Activated CD4-positive, alpha-beta T cell treated with anti-CD3 and anti-CD28 coated beads for 36 hours (primary cell): ENCODE results near the gene MYG1. TPM values are rescaled to one million over a fixed set of nuclear protein-coding genes. Genes with fewer than 3 reads are reported as not detected.
"Not testable (repeated sequence)": the region's sequence is repeated elsewhere in the genome, so short reads cannot be mapped to it uniquely, and the experiment has no call there.

Experiments
- ATAC-seq: fragments of 200-7000 bp; cut with Tn5 transposase; one replicate; pipeline ENCODE4 v1.10.0; 2021; ENCODE audit warnings: mild to moderate bottlenecking, moderate library complexity
- CTCF ChIA-PET: fragments of 350-600 bp; sonication (Branson Sonifier 250); formaldehyde crosslinking; loops from one replicate; lab custom pipeline; 2021; ENCODE audit warnings: antibody characterized with exemption; lab: Charles Lee
- POLR2A ChIA-PET: fragments of 350-600 bp; sonication (Branson Sonifier 250); formaldehyde crosslinking; loops from one replicate; lab custom pipeline; 2021; ENCODE audit warnings: antibody characterized with exemption, inconsistent platforms; lab: Charles Lee
- DNase-seq: peaks from one replicate; pipeline ENCODE4 v3.0.0-alpha.2; 2020
- H3K27ac Mint-ChIP-seq: one replicate; pipeline ENCODE4 v1.8.0; 2021; ENCODE audit warnings: mixed read lengths
- H3K27me3 Mint-ChIP-seq: one replicate; pipeline ENCODE4 v1.8.0; 2021; ENCODE audit warnings: mixed read lengths
- H3K36me3 Mint-ChIP-seq: one replicate; pipeline ENCODE4 v1.8.0; 2021; ENCODE audit warnings: low read depth, mixed read lengths
- H3K4me1 Mint-ChIP-seq: one replicate; pipeline ENCODE4 v1.8.0; 2021; ENCODE audit warnings: mixed read lengths
- H3K4me3 Mint-ChIP-seq: one replicate; pipeline ENCODE4 v1.8.0; 2021; ENCODE audit warnings: mild to moderate bottlenecking, moderate library complexity, mixed read lengths
- H3K9me3 Mint-ChIP-seq: one replicate; pipeline ENCODE4 v1.8.0; 2021; ENCODE audit warnings: low read depth, mixed read lengths
- intact Hi-C, 2 experiments: fragments of 100-400 bp; cut with DNase I in 1 of 2; cut with micrococcal nuclease in 1 of 2; formaldehyde crosslinking; loops; one replicate each; pipeline versions ENCODE4 v1.14.2 to v1.15.1; 2022 to 2024; cut with DNase I, micrococcal nuclease
- total RNA-seq, 2 experiments: library from RNA; stranded (reverse); gene quantifications; one replicate each; pipeline ENCODE4 v1.2.3, GENCODE V29; 2021

Gene MYG1
- total RNA-seq, 2 experiments from 2014 or later = 61.9 to 68.8 TPM

- H3K27me3 Mint-ChIP-seq = no peaks in the 10 kb centered on the region
- intact Hi-C loops = no loop called here
- ChIA-PET POLR2A (interaction anchor here (0.7 to 1.2 kb wide), 3 partner anchors 14 to 175 kb away, joined by 3 read pairs; no protein-coding TSS in a partner anchor), CTCF (interaction anchor here (0.5 to 18.7 kb wide), 10 partner anchors 9 to 130 kb away, joined by 3 to 173 read pairs (median 3); partner anchors contain the start of gene AAAS)
- H3K9me3 Mint-ChIP-seq = no peaks in the 10 kb centered on the region
- no peak overlapping the region for H3K4me3 Mint-ChIP-seq
- H3K27ac Mint-ChIP-seq = no peak overlapping the region
- peaks cover 68% of the 10 kb centered on the region for H3K36me3 Mint-ChIP-seq
- peaks cover 15% of the 10 kb centered on the region for H3K4me1 Mint-ChIP-seq
- ATAC-seq = no peak
- no peak for DNase-seq
Measured at GRCh38 chr12:53286448-53286847, 13.0 kb upstream of the MYG1 start.

DNA sequence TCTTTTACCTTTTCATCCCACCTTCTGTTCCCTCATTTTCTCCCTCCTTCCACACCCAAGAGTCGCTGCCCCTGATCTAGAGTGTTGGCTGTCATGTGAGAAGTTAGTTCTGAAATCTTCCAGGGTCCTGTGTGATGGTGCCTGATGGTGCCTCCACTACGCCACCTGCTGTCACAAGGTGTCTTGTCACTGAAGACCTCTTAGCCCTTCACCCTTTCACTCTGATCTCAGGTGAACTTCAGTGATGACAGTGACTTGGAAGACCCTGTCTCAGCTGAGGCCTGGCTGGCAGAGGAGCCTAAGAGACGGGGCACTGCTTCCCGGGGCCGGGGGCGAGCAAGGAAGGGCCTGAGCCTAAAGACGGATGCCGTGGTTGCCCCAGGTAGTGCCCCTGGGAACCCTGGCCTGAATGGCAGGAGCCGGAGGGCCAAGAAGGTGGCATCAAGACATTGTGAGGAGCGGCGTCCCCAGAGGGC lies 11.7 kb upstream of the MYG1 start:
- POLR2A ChIA-PET = interaction anchor here (1.2 kb wide), 1 partner anchor 18 kb away, joined by 3 read pairs; no protein-coding TSS in a partner anchor
- H3K9me3 Mint-ChIP-seq = no peaks in the 10 kb centered on the region
- CTCF ChIA-PET = interaction anchor here (0.9 to 18.7 kb wide), 9 partner anchors 14 to 222 kb away, joined by 3 to 173 read pairs (median 3); partner anchors contain the start of gene AAAS
- H3K27ac Mint-ChIP-seq = no peak overlapping the region
- DNase-seq = peak; percentile 79
- H3K4me1 Mint-ChIP-seq = peaks cover 15% of the 10 kb centered on the region
- ATAC-seq = peak; percentile 78
- H3K4me3 Mint-ChIP-seq = no peak overlapping the region
- H3K36me3 Mint-ChIP-seq = peaks cover 66% of the 10 kb centered on the region
- intact Hi-C loops = loop anchor here (1.0 kb wide), 2 partner anchors 74 to 128 kb away; no protein-coding TSS in a partner anchor
- no peaks in the 10 kb centered on the region for H3K27me3 Mint-ChIP-seq

DNA sequence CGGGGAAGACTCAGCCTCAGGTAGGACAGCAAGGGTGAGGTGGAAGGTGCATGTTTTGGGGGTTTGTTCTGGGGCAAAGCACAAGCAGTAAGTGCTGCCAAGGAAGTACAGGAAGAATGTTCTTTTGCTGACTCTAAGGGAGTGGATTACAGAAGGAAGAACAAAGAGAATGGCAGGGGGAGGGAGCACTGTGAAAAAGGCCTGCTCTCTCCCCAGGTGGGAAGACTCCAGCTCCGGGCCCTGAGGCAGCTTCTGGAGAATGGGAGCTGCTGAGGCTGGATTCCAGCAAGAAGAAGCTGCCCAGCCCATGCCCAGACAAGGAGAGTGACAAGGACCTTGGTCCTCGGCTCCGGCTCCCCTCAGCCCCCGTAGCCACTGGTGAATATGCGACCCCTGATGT lies 11.2 kb upstream of the MYG1 start:
- CTCF ChIA-PET = interaction anchor here (0.7 to 18.7 kb wide), 13 partner anchors 9 to 222 kb away, joined by 3 to 173 read pairs (median 4); partner anchors contain the start of genes AAAS and ESPL1
- Mint-ChIP-seq H3K4me1 (peaks cover 15% of the 10 kb centered on the region), H3K9me3 (no peaks in the 10 kb centered on the region), H3K27ac (no peak overlapping the region), H3K36me3 (peaks cover 66% of the 10 kb centered on the region), H3K27me3 (no peaks in the 10 kb centered on the region), H3K4me3 (no peak overlapping the region)
- ATAC-seq = no peak
- intact Hi-C loops = no loop called here
- DNase-seq = no peak
- POLR2A ChIA-PET = interaction anchor here (0.6 kb wide), 1 partner anchor 129 kb away, joined by 5 read pairs; no protein-coding TSS in a partner anchor

DNA sequence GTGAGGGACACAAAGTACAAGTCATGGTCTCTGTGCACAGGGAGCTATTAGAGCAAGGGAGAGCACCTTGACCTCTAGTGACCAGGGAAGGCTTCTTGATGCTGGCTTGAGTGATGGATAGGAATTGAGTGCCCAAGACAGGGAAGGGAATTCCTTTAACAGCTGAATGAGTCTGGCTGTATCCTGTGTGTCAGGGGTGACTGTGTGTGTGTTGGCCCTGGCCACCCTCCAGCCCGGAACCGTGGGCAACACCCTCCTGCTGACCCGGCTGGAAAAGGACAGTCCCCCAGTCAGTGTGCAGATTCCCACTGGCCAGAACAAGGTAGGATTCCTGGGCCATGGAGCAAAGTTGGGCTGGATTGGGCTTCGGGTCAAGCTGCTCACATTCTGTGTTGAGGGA lies 9.6 kb upstream of the MYG1 start:
- no peaks in the 10 kb centered on the region for H3K27me3 Mint-ChIP-seq
- no peak for DNase-seq
- H3K4me3 Mint-ChIP-seq = no peak overlapping the region
- H3K27ac Mint-ChIP-seq = peak overlapping the region; percentile 75
- intact Hi-C loops = no loop called here
- ATAC-seq = no peak
- H3K4me1 Mint-ChIP-seq = peaks cover 19% of the 10 kb centered on the region
- ChIA-PET CTCF (interaction anchor here (0.5 to 18.7 kb wide), 10 partner anchors 9 to 135 kb away, joined by 3 to 173 read pairs (median 3); partner anchors contain the start of genes AAAS, ESPL1 and MYG1), POLR2A (interaction anchor here (1.1 to 1.3 kb wide), 2 partner anchors 12 to 20 kb away, joined by 3 to 5 read pairs; no protein-coding TSS in a partner anchor)
- no peaks in the 10 kb centered on the region for H3K9me3 Mint-ChIP-seq
- peaks cover 69% of the 10 kb centered on the region for H3K36me3 Mint-ChIP-seq

- intact Hi-C loops = no loop called here
- peaks cover 71% of the 10 kb centered on the region for H3K36me3 Mint-ChIP-seq
- H3K27me3 Mint-ChIP-seq = no peaks in the 10 kb centered on the region
- CTCF ChIA-PET = interaction anchor here (1.0 to 18.7 kb wide), 9 partner anchors 9 to 131 kb away, joined by 3 to 173 read pairs (median 4); partner anchors contain the start of genes AAAS, ESPL1 and MYG1
- DNase-seq (no peak), ATAC-seq (no peak)
- H3K9me3 Mint-ChIP-seq = no peaks in the 10 kb centered on the region
- POLR2A ChIA-PET = interaction anchor here (0.8 to 1.3 kb wide), 2 partner anchors 10 to 20 kb away, joined by 5 to 7 read pairs; no protein-coding TSS in a partner anchor
- no peak overlapping the region for H3K4me3 Mint-ChIP-seq
- H3K27ac Mint-ChIP-seq = peak overlapping the region; percentile 75
- peaks cover 22% of the 10 kb centered on the region for H3K4me1 Mint-ChIP-seq
Measured at GRCh38 chr12:53290661-53291060, 8.8 kb upstream of the MYG1 start.

DNA sequence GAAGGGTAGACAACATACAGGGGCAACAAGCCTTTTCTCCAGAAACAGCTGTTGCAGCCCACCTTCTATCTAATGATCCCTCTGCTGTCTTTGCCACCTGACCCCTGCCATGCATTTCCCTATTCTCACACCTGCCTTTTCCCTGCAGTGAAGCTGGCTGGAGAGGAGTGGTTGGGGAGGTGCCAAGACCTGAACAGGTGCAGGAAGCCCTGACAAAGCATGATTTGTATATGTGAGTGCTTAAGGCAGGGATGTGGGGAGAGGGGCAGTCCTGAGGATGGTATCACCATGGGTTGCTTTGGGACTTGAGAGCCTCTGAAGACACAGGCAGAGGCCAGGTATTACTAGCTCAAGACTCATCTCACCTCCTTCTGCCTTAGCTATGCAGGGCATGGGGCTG lies 7.1 kb upstream of the MYG1 start:
- no peaks in the 10 kb centered on the region for H3K9me3 Mint-ChIP-seq
- intact Hi-C loops = no loop called here
- H3K27me3 Mint-ChIP-seq = no peaks in the 10 kb centered on the region
- H3K4me1 Mint-ChIP-seq = peaks cover 37% of the 10 kb centered on the region
- H3K36me3 Mint-ChIP-seq = peaks cover 75% of the 10 kb centered on the region
- no peak overlapping the region for H3K4me3 Mint-ChIP-seq
- H3K27ac Mint-ChIP-seq = no peak overlapping the region
- ChIA-PET POLR2A (no interaction called here), CTCF (interaction anchor here (0.6 to 18.7 kb wide), 6 partner anchors 9 to 187 kb away, joined by 3 to 173 read pairs (median 5); partner anchors contain the start of gene AAAS)
- ATAC-seq (no peak), DNase-seq (no peak)

GRCh38 chr12:53295070-53295890 lies 4.2 kb upstream of the MYG1 start, which contains the start of gene PFDN5:
PFDN5 (plus strand) TSS chr12:53295542; CDS start chr12:53295568, 26 bp downstream.
- peak within 1 kb of the TSS; percentile 94 for H3K27ac Mint-ChIP-seq
- H3K36me3 Mint-ChIP-seq = peaks cover 75% of the 10 kb centered on the region
- intact Hi-C loops = loop anchor here (1.0 to 2.0 kb wide), 13 partner anchors 26 to 331 kb away; partner anchors contain the start of genes AAAS (in 2 of the 2), ESPL1 (in 2 of the 2), ATF7 (in 1 of the 2) and CSAD (in 1 of the 2)
- H3K9me3 Mint-ChIP-seq = no peaks in the 10 kb centered on the region
- POLR2A ChIA-PET = interaction anchor here (0.6 to 2.1 kb wide), 9 partner anchors 26 to 216 kb away, joined by 3 to 15 read pairs (median 4); partner anchors contain the start of genes AAAS, CSAD, ESPL1 and SPRYD3
- peak; percentile 93 for DNase-seq
- peaks cover 52% of the 10 kb centered on the region for H3K4me1 Mint-ChIP-seq
- no peaks in the 10 kb centered on the region for H3K27me3 Mint-ChIP-seq
- CTCF ChIA-PET = interaction anchor here (0.6 to 18.7 kb wide), 15 partner anchors 8 to 348 kb away, joined by 3 to 173 read pairs (median 4); partner anchors contain the start of genes AAAS, ESPL1 and SOAT2
- peak; percentile 88 for ATAC-seq
- peak within 1 kb of the TSS; percentile 85 for H3K4me3 Mint-ChIP-seq

DNA sequence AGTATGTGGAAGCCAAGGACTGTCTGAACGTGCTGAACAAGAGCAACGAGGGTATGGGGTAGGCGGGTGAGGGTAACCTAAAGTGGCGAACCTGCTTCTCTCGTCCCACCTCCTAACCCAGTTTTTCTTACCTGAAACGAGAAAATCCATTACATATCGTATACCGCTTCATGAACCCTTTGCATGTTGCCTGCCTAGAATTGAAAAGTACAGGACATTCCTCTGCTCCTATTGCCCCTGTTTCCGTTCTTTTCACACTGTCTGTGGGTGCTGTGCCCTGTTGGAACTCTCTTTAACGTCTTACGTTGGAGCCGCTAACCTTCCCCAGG lies 3.6 kb upstream of the MYG1 start:
- Mint-ChIP-seq H3K4me1 (peaks cover 52% of the 10 kb centered on the region), H3K36me3 (peaks cover 71% of the 10 kb centered on the region), H3K9me3 (no peaks in the 10 kb centered on the region), H3K27ac (peak overlapping the region; percentile 94), H3K27me3 (no peaks in the 10 kb centered on the region), H3K4me3 (peak overlapping the region; percentile 85)
- CTCF ChIA-PET = interaction anchor here (0.6 to 18.7 kb wide), 13 partner anchors 9 to 193 kb away, joined by 3 to 173 read pairs (median 4); partner anchors contain the start of genes AAAS, ESPL1 and SOAT2
- ATAC-seq = no peak
- intact Hi-C loops = loop anchor here (1.0 to 2.0 kb wide), 13 partner anchors 25 to 330 kb away; partner anchors contain the start of genes AAAS (in 2 of the 2), ESPL1 (in 2 of the 2), ATF7 (in 1 of the 2) and CSAD (in 1 of the 2)
- POLR2A ChIA-PET = interaction anchor here (0.8 to 2.1 kb wide), 6 partner anchors 25 to 217 kb away, joined by 3 to 15 read pairs (median 6); partner anchors contain the start of genes AAAS, CSAD, SPRYD3 and ZNF740
- no peak for DNase-seq

- ATAC-seq, DNase-seq, intact Hi-C loops, H3K27me3 Mint-ChIP-seq, H3K9me3 Mint-ChIP-seq: not testable (repeated sequence)
- Mint-ChIP-seq H3K27ac (peak overlapping the region; percentile 94), H3K4me1 (peaks cover 64% of the 10 kb centered on the region), H3K4me3 (peak overlapping the region; percentile 85), H3K36me3 (peaks cover 68% of the 10 kb centered on the region)
- ChIA-PET CTCF (interaction anchor here (1.0 to 18.7 kb wide), 7 partner anchors 24 to 116 kb away, joined by 3 to 173 read pairs (median 8); partner anchors contain the start of genes AAAS, CSAD, ESPL1 and ZNF740), POLR2A (interaction anchor here (0.9 kb wide), 1 partner anchor 77 kb away, joined by 13 read pairs; no protein-coding TSS in a partner anchor)
Measured at GRCh38 chr12:53297106-53297505, 2.4 kb upstream of the MYG1 start.

- ChIA-PET POLR2A (interaction anchor here (0.7 to 1.5 kb wide), 2 partner anchors 28 to 78 kb away, joined by 3 to 6 read pairs; no protein-coding TSS in a partner anchor), CTCF (interaction anchor here (0.5 to 18.7 kb wide), 15 partner anchors 11 to 1228 kb away, joined by 3 to 173 read pairs (median 4); partner anchors contain the start of genes AAAS, ATG101, CSAD and ZNF740)
- Mint-ChIP-seq H3K36me3 (peaks cover 70% of the 10 kb centered on the region), H3K9me3 (no peaks in the 10 kb centered on the region), H3K4me3 (peak overlapping the region; percentile 22), H3K27me3 (no peaks in the 10 kb centered on the region), H3K27ac (peak overlapping the region; percentile 92), H3K4me1 (peaks cover 72% of the 10 kb centered on the region)
- DNase-seq (no peak), ATAC-seq (no peak)
- intact Hi-C loops = loop anchor here (2.0 kb wide), 2 partner anchors 47 to 291 kb away; partner anchors contain the start of gene EIF4B (in 1 of the 2)
Measured at GRCh38 chr12:53298164-53298563, 1.3 kb upstream of the MYG1 start.
